Measurements from ENCODE around the gene C16orf78.

DNA sequence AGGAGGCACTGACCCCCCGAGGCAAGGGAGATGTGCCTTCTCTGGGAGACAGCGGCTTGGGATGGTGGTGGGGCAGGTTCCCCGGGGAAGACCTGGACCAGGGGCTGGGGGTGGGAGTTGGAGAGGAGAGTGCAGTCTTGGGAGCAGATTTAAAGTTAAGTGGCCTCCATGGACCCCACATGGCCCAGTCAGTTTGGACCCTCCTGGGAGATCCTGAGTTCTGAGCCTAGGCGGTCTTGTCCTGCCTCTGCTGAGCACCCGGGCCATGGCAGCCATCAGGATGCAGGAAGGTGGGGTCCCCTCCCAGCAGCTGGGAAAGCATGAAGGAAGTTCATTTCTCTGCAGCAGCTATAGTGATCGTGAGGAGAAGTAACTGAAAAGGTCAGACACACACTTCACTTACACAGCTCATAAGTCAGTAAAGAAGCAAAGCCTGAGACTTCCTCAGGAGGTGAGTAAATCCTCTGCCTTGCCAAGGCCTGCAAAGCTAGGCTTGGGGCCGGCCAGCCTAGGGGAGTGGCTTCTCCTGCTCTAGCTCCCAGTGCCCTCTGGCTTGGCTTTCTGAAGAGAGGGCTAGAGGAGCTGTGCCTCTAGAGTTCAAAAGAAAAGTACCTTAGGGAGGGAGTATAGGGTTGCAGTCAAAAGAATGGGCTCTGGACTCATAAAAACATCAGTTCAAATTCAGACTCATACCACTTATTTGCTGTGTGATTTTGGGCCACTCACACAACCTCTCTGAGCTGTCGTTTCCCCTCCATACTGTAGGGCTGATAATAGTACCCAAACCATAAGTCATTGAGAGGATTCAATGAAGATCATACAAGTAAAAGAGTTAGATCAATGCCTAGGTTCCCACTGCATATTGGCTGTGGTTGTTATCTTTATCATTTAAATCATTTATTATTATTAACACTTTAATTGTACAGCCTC is 31.0 kb upstream of the C16orf78 start:
- TF ChIP-seq, protein P1, sequence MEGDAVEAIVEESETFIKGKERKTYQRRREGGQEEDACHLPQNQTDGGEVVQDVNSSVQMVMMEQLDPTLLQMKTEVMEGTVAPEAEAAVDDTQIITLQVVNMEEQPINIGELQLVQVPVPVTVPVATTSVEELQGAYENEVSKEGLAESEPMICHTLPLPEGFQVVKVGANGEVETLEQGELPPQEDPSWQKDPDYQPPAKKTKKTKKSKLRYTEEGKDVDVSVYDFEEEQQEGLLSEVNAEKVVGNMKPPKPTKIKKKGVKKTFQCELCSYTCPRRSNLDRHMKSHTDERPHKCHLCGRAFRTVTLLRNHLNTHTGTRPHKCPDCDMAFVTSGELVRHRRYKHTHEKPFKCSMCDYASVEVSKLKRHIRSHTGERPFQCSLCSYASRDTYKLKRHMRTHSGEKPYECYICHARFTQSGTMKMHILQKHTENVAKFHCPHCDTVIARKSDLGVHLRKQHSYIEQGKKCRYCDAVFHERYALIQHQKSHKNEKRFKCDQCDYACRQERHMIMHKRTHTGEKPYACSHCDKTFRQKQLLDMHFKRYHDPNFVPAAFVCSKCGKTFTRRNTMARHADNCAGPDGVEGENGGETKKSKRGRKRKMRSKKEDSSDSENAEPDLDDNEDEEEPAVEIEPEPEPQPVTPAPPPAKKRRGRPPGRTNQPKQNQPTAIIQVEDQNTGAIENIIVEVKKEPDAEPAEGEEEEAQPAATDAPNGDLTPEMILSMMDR (IDR thresholded peaks at IDR 0.05): no peak
- TF ChIP-seq POLR2A (IDR thresholded peaks at IDR 0.05) (no peak), EP300 (IDR thresholded peaks at IDR 0.05) (no peak)

Measured in ovary (tissue), 3 donors.